OCI-LY7 (cell line): ENCODE data around the gene RPLP2. TPM values are rescaled to one million over a fixed set of nuclear protein-coding genes. Genes with fewer than 3 reads are reported as not detected.

ENCODE experiments used
- BruUV-seq: library from RNA; stranded (reverse); fragments of 400-500 nt; replicated peaks from 2 replicates; lab custom pipeline; 2021; lab: Mats Ljungman, UMichigan
- CTCF ChIA-PET: fragments of 300-600 bp; sonication (Branson Sonifier 250); formaldehyde crosslinking; loops from one replicate; lab custom pipeline; 2022; ENCODE audit warnings: antibody characterized with exemption; ENCODE audit not compliant: unreplicated experiment; lab: Charles Lee
- POLR2A ChIA-PET: fragments of 300-600 bp; sonication (Branson Sonifier 250); formaldehyde crosslinking; loops from one replicate; lab custom pipeline; 2022; ENCODE audit warnings: antibody characterized with exemption; lab: Charles Lee
- DNase-seq: peaks from one replicate; pipeline ENCODE4 v3.0.0-alpha.2; 2015; ENCODE audit warnings: low spot score
- H2AFZ ChIP-seq: fragments of 200-600 bp; sonication (generic), shearing (Covaris generic); 2 replicates; pipeline ENCODE4 v1.6.1; 2014; ENCODE audit warnings: mild to moderate bottlenecking, antibody characterized with exemption, low read length, moderate library complexity
- H3K27ac ChIP-seq: fragments of 200-600 bp; sonication (generic); 2 replicates; pipeline ENCODE4 v1.5.1; 2014; ENCODE audit warnings: mixed run types, low read depth, mild to moderate bottlenecking, moderate library complexity, low read length, inconsistent platforms; ENCODE audit not compliant: poor library complexity, severe bottlenecking
- H3K36me3 ChIP-seq: fragments of 200-600 bp; sonication (generic); 2 replicates; pipeline ENCODE4 v1.6.1; 2014; ENCODE audit warnings: mild to moderate bottlenecking, antibody characterized with exemption, low read length, moderate library complexity, mixed read lengths; ENCODE audit not compliant: insufficient read depth
- H3K4me1 ChIP-seq: fragments of 200-600 bp; sonication (generic); 2 replicates; pipeline ENCODE4 v1.5.1; 2014; ENCODE audit warnings: mild to moderate bottlenecking, low read length; ENCODE audit not compliant: insufficient read depth, poor library complexity, severe bottlenecking
- H3K4me2 ChIP-seq: fragments of 200-600 bp; sonication (generic); 2 replicates; pipeline ENCODE4 v1.6.1; 2014; ENCODE audit warnings: mild to moderate bottlenecking, low read length
- H3K4me3 ChIP-seq: fragments of 200-600 bp; sonication (generic); 2 replicates; pipeline ENCODE4 v1.5.1; 2014; ENCODE audit warnings: mild to moderate bottlenecking, low read depth, low read length; ENCODE audit not compliant: poor library complexity, severe bottlenecking
- H3K79me2 ChIP-seq: fragments of 200-600 bp; sonication (generic); 2 replicates; pipeline ENCODE4 v1.6.1; 2016; ENCODE audit warnings: low read depth, mild to moderate bottlenecking, low read length, moderate library complexity, mixed read lengths; ENCODE audit not compliant: insufficient read depth
- H3K9me2 ChIP-seq: fragments of 200-600 bp; sonication (generic); 2 replicates; pipeline ENCODE4 v1.6.1; 2016; ENCODE audit warnings: mild to moderate bottlenecking, low read length, mixed read lengths; ENCODE audit not compliant: insufficient read depth
- H3K9me3 ChIP-seq: fragments of 200-600 bp; sonication (generic); 2 replicates; pipeline ENCODE4 v1.6.1; 2014; ENCODE audit warnings: mild to moderate bottlenecking, mixed run types, low read length, mixed read lengths
- H4K20me1 ChIP-seq: fragments of 200-600 bp; sonication (generic); 2 replicates; pipeline ENCODE4 v1.6.1; 2014; ENCODE audit warnings: mild to moderate bottlenecking, antibody characterized with exemption, low read length, moderate library complexity, mixed read lengths; ENCODE audit not compliant: insufficient read depth
- EZH2phosphoT487 ChIP-seq: fragments of 200-600 bp; sonication (generic); IDR thresholded peaks from 2 replicates; pipeline ENCODE4 v1.6.1; 2018; ENCODE audit warnings: low read depth, borderline replicate concordance, mild to moderate bottlenecking, mixed run types, antibody characterized with exemption, low read length, moderate library complexity, mixed read lengths
- intact Hi-C: fragments of 100-400 bp; cut with micrococcal nuclease; formaldehyde crosslinking; loops from one replicate; pipeline ENCODE4 v1.10.0; 2022; ENCODE audit not compliant: unreplicated experiment
- total RNA-seq, 2 experiments: library from RNA; depleted of rRNA in 1 of 2; stranded (reverse); fragments of >200 nt in 1 of 2; shearing (Covaris generic) in 1 of 2; gene quantifications; 2 replicates each; pipeline ENCODE4 v1.2.3, GENCODE V29; 2014 to 2022
- TF ChIP-seq, protein P1 (sequence below): fragments of 200-600 bp; sonication (generic); conservative IDR thresholded peaks from 2 replicates; pipeline ENCODE4 v1.5.1; 2014; ENCODE audit warnings: mild to moderate bottlenecking, antibody characterized with exemption, low read length, moderate library complexity, mixed read lengths

RPLP2 gene
- total RNA-seq, 2 experiments from 2014 or later = 1,564 to 3,147 TPM

DNA sequence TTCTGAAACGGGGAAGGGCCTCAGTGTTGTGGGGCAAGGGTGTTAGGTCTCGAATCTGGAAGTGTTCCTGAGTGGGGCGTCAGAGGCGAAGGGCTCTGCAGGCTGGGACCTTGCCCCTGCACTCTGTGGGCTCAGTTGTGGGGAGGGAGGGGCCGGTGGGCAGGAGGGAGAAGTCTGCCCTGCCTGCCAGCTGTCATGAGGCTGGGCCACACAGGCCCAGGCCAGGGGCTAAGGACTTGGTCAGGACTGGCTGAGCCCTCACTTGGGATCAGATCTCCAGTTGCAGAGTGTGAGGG is 18.1 kb downstream of the RPLP2 start, which contains the start of gene CRACR2B:
Gene CRACR2B (plus strand): TSS at position 23 of the 296 bp plus-strand sequence. CDS start 689 bp downstream, outside the sequence.
- peaks cover 36% of the 10 kb centered on the region for H3K4me1 ChIP-seq
- H3K9me3 ChIP-seq = no peaks in the 10 kb centered on the region
- no peaks in the 10 kb centered on the region for H4K20me1 ChIP-seq
- intact Hi-C loops = no loop called here
- CTCF ChIA-PET = no interaction called here
- peak within 1 kb of the TSS; percentile 59; the same call in 1 of the 2 replicates for H2AFZ ChIP-seq
- TF ChIP-seq EZH2phosphoT487 = no peak
- TF ChIP-seq, protein P1, sequence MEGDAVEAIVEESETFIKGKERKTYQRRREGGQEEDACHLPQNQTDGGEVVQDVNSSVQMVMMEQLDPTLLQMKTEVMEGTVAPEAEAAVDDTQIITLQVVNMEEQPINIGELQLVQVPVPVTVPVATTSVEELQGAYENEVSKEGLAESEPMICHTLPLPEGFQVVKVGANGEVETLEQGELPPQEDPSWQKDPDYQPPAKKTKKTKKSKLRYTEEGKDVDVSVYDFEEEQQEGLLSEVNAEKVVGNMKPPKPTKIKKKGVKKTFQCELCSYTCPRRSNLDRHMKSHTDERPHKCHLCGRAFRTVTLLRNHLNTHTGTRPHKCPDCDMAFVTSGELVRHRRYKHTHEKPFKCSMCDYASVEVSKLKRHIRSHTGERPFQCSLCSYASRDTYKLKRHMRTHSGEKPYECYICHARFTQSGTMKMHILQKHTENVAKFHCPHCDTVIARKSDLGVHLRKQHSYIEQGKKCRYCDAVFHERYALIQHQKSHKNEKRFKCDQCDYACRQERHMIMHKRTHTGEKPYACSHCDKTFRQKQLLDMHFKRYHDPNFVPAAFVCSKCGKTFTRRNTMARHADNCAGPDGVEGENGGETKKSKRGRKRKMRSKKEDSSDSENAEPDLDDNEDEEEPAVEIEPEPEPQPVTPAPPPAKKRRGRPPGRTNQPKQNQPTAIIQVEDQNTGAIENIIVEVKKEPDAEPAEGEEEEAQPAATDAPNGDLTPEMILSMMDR = no peak
- POLR2A ChIA-PET = interaction anchor here (0.8 kb wide), 1 partner anchor 8 kb away, joined by 3 read pairs; no protein-coding TSS in a partner anchor
- no peaks in the 10 kb centered on the region for H3K36me3 ChIP-seq
- H3K4me3 ChIP-seq = peak within 1 kb of the TSS; percentile 62
- peak within 1 kb of the TSS; percentile 76 for H3K4me2 ChIP-seq
- BruUV-seq = no TSS peak
- no peaks in the 10 kb centered on the region for H3K9me2 ChIP-seq
- no peaks in the 10 kb centered on the region for H3K79me2 ChIP-seq
- DNase-seq = no peak
- no peak within 1 kb of the TSS for H3K27ac ChIP-seq

DNA sequence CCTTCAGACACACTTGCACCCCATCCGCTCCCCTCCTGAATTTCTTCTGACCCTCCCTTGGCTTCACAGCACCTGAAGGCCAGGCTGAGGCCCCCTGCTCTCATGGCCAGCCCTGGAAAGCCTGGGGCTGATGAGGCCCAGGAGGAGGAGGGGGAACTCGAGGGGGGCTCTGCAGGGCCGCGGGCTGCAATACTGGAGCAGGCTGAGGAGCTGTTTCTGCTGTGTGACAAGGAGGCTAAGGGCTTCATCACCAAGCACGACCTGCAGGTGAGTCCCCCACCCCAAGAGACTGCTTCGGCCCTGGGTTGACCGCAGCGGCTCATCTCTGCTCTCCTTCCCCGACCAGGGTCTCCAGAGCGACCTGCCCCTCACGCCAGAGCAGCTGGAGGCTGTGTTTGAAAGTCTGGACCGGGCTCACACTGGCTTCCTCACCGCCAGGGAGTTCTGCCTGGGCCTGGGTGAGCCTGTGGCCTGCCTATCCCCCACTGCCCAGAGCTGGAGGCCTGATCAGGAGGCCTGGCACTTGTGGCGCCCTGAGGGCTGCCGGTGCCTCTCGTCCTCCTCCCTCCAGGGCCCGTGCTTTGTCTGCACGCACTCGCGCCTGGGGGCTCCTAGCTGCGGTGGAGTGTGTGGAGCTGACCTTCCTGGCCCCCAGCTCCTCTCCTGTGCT is 18.9 kb downstream of the RPLP2 start:
- no TSS peak for BruUV-seq
- CTCF ChIA-PET = no interaction called here
- Histone ChIP-seq H3K4me3 (no peak overlapping the region), H3K4me2 (0 out of 2 replicates have a peak overlapping the region, but pooled peaks have one; percentile 68), H3K36me3 (no peaks in the 10 kb centered on the region), H3K27ac (no peak overlapping the region), H4K20me1 (no peaks in the 10 kb centered on the region), H3K4me1 (peaks cover 36% of the 10 kb centered on the region), H2AFZ (no peak overlapping the region), H3K9me3 (no peaks in the 10 kb centered on the region), H3K9me2 (no peaks in the 10 kb centered on the region), H3K79me2 (no peaks in the 10 kb centered on the region)
- DNase-seq = no peak
- TF ChIP-seq EZH2phosphoT487 = no peak
- TF ChIP-seq, protein P1 = no peak
- POLR2A ChIA-PET = interaction anchor here (0.7 kb wide), 1 partner anchor 14 kb away, joined by 3 read pairs; the partner anchor contains the start of gene TSPAN4
- intact Hi-C loops = no loop called here
